ENCODE measurements around the gene STT3B.

STT3B gene

DNA sequence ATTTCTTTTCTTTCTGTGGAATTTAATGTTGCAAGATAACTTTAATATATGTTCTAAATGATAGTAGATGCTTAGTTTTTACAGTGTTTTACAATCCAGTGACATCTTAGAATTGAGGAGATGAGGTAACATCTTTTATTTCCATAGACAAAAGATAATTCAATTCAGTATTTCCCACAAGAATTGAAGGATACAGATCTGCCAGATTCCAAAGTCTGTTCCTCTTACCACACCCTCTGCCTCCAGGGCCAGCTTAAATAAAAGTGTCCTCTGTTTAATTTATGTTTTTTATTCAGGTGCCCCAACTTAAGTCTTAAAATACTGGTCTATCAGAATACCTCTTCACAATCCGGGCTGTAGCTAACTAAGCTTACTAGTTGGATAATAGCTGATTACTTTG, 6.5 kb downstream of the STT3B start:
- H3K4me3 ChIP-seq (ENCODE audit: low read depth, low read length) = no peak overlapping the region
- TF ChIP-seq, protein P1, sequence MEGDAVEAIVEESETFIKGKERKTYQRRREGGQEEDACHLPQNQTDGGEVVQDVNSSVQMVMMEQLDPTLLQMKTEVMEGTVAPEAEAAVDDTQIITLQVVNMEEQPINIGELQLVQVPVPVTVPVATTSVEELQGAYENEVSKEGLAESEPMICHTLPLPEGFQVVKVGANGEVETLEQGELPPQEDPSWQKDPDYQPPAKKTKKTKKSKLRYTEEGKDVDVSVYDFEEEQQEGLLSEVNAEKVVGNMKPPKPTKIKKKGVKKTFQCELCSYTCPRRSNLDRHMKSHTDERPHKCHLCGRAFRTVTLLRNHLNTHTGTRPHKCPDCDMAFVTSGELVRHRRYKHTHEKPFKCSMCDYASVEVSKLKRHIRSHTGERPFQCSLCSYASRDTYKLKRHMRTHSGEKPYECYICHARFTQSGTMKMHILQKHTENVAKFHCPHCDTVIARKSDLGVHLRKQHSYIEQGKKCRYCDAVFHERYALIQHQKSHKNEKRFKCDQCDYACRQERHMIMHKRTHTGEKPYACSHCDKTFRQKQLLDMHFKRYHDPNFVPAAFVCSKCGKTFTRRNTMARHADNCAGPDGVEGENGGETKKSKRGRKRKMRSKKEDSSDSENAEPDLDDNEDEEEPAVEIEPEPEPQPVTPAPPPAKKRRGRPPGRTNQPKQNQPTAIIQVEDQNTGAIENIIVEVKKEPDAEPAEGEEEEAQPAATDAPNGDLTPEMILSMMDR (IDR thresholded peaks at IDR 0.05; ENCODE audit: borderline replicate concordance, insufficient read depth, low read depth, low read length) = no peak

DNA sequence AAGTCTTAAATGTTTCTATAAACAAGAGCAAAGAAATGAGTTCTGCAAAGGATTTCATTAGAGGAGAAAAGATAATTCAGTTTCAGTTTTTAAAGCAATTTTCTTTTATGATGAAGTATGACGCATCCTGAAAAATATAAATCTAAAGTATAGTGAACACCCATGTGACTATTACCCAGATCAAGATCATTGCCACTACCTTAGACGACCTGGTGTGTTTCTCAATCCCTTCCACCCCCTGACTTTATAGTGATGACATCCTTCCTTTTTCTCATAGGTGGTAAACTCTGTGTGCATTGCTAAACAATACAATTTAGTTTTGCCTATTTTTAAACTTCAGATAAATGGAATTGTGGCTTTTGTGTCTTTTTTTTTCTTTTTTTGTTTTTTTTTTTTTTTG, 8.4 kb downstream of the STT3B start:
- H3K4me3 ChIP-seq (ENCODE audit: low read depth, low read length) = no peak overlapping the region
- TF ChIP-seq, protein P1 (IDR thresholded peaks at IDR 0.05; ENCODE audit: borderline replicate concordance, insufficient read depth, low read depth, low read length) = no peak

DNA sequence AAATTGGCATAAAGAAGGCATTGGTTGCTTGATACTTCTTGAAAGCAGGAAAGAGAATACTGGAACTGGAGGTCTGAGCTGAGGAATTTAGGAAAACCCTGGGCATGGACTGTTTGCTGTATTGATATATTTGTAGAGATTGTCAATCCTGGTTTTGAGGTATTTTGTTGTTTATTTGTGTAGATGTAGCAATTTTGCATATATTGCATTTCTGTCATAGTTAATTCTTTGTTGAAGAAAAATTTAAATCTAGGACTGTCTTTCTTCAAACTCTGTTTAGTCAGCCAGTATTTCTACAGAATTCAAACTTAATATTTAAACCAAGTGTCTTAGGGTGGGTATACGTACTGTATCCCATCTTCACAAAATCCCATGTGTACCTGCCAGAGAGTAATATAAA, 9.5 kb downstream of the STT3B start:
- H3K4me3 ChIP-seq (ENCODE audit: low read depth, low read length) = no peak overlapping the region
- TF ChIP-seq, protein P1 (IDR thresholded peaks at IDR 0.05; ENCODE audit: borderline replicate concordance, insufficient read depth, low read depth, low read length) = no peak

DNA sequence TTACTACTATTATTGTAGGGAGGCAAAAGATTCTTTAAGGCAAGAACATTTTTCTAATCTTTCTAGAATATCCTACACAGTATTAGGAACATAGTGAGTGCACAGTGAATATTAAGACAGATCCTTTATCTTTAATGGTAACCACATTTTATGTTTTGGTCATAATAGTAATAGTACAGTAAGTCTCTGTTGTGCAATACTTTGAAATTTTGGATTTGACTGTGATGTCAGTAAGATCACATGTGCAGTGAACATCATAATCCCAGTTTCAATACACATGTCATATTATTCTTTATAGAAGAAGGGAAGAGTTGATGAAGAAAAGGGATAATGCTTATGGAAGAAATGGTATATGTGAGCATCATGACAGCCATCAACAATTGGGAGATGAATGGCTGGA, 10.7 kb downstream of the STT3B start:
- TF ChIP-seq, protein P1 (IDR thresholded peaks at IDR 0.05; ENCODE audit: borderline replicate concordance, insufficient read depth, low read depth, low read length) = no peak
- H3K4me3 ChIP-seq (ENCODE audit: low read depth, low read length) = no peak overlapping the region

DNA sequence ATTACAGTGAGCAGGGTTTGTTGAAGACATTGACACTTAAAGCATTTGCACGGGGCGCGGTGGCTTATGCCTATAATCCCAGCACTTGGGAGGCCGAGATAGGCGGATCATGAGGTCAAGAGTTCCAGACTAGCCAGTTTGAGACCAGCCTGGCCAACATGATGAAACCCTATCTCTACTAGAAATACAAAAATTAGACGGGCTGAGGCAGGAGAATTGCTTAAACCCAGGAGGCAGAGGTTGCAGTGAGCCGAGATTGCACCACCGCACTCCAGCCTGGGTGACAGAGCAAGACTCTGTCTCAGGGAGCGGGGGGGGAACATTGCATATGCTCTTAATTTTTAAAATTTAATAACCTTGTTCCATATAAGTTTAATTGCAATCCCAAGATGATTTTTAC, 11.9 kb downstream of the STT3B start:
- H3K4me3 ChIP-seq (ENCODE audit: low read depth, low read length) = no peak overlapping the region
- TF ChIP-seq, protein P1 (IDR thresholded peaks at IDR 0.05; ENCODE audit: borderline replicate concordance, insufficient read depth, low read depth, low read length) = no peak

DNA sequence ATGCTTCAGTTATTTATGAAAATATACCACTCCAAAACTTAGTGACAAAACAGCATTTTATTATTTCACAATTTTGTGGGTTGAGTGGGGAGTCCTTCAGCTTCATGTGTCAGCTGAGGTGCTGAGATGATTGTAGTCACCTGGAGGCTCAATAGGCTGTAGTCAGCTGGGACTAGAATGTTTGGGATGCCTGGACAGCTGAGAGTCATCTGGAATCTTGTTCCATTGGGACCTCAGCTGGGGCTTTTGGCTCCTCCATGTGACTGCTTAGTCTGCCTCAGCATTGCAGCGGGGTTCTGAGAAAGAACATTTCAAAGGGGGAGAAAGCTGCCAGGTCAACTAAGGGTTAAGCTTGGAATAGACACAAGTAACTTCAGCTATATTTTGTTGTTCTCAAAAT, 13.4 kb downstream of the STT3B start:
- no peak overlapping the region for H3K4me3 ChIP-seq (ENCODE audit: low read depth, low read length)
- TF ChIP-seq, protein P1 (IDR thresholded peaks at IDR 0.05; ENCODE audit: borderline replicate concordance, insufficient read depth, low read depth, low read length) = no peak

DNA sequence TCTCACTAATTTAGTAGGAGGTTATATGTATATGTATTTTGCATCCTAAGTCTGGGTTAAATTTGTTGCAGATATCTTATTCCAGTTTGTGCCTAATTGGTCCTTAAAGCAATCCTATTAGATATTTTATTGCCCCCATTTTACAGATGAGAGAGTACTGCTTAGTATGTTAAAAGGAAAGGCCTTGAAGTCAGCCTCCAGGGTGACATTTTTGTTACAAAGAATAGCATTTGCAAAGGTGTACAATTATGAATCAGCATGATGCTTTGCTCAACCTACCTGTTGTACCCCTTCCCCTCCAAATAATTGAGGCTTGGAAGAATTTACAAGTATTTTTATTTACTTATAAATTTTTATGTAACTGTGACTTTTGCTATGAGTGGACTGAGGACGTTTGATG, 14.0 kb downstream of the STT3B start:
- TF ChIP-seq, protein P1 (IDR thresholded peaks at IDR 0.05; ENCODE audit: borderline replicate concordance, insufficient read depth, low read depth, low read length) = no peak
- H3K4me3 ChIP-seq (ENCODE audit: low read depth, low read length) = no peak overlapping the region

Data from GM12875 (cell line).